ENCODE data around the gene TGFB1I1.

TGFB1I1 gene

DNA sequence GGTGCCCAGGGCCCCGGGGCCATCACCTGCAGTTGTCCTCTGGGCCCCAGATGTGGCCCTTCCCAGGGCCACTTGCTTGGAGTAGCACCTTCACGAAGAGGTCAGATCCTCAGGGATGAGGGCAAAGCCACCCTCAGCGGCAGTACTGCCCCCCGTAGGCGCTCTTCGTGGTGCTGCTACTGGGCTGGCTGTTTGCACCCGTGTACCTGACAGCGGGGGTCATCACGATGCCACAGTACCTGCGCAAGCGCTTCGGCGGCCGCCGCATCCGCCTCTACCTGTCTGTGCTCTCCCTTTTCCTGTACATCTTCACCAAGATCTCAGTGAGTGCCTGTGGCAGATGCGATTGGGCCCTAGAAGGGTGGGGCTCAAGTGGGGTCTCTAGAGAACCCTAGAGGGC lies 13.6 kb downstream of the TGFB1I1 start:
- Histone ChIP-seq H3K27me3 (ENCODE audit: control insufficient read depth in 1 of 2, insufficient read depth in 2 of 2, low read length in 2 of 2) (peaks cover 9 to 29% of the 10 kb centered on the region in 2 donors), H3K9me3 (ENCODE audit: low read length) (no peaks in the 10 kb centered on the region), H3K9ac (ENCODE audit: low read length) (no peak overlapping the region), H3K27ac (ENCODE audit: low read depth, low read length) (no peak overlapping the region), H3K36me3 (ENCODE audit: insufficient read depth, low read length) (peaks cover 6% of the 10 kb centered on the region), H3K4me1 (ENCODE audit: insufficient read depth, low read length) (peaks cover 22% of the 10 kb centered on the region), H3K4me3 (ENCODE audit: low read depth in 1 of 2, low read length in 2 of 2) (no peak overlapping the region)

- Histone ChIP-seq H3K4me1 (ENCODE audit: insufficient read depth, low read length) (peaks cover 17% of the 10 kb centered on the region), H3K27ac (ENCODE audit: low read depth, low read length) (no peak overlapping the region), H3K9me3 (ENCODE audit: low read length) (no peaks in the 10 kb centered on the region), H3K9ac (ENCODE audit: low read length) (no peak overlapping the region), H3K4me3 (ENCODE audit: low read depth in 1 of 2, low read length in 2 of 2) (no peak overlapping the region), H3K27me3 (ENCODE audit: control insufficient read depth in 1 of 2, insufficient read depth in 2 of 2, low read length in 2 of 2) (peaks cover 9 to 29% of the 10 kb centered on the region in 2 donors), H3K36me3 (ENCODE audit: insufficient read depth, low read length) (peaks cover 11% of the 10 kb centered on the region)
Observed at GRCh38 chr16:31486045-31486444, 14.1 kb downstream of the TGFB1I1 start.

DNA sequence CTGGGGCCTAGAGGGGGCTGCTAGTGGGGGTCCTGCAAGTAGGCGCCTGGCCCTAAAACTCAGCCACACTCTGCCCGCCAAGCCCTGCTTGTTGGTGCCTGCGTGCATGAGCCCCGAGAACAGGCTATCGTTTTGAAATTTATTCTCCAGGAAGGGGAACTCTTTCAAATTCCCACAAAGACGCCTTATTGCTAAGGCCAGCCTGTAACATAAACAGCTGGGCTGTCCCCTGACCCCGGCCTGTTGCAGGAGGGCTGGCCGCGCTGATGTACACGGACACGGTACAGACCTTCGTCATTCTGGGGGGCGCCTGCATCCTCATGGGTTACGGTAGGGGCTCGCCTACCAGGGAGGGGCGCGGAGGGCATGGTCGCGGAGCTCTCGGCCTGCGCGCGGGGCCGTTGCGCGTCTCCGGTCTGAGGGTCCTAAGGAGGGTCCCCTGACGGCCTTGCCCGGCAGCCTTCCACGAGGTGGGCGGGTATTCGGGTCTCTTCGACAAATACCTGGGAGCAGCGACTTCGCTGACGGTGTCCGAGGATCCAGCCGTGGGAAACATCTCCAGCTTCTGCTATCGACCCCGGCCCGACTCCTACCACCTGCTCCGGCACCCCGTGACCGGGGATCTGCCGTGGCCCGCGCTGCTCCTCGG lies 15.2 kb downstream of the TGFB1I1 start:
- Histone ChIP-seq H3K27ac (ENCODE audit: low read depth, low read length) (no peak overlapping the region), H3K4me1 (ENCODE audit: insufficient read depth, low read length) (peaks cover 14% of the 10 kb centered on the region), H3K9ac (ENCODE audit: low read length) (no peak overlapping the region)

GRCh38 chr16:31487720-31488467 lies 15.9 kb downstream of the TGFB1I1 start:
- Histone ChIP-seq H3K4me1 (ENCODE audit: insufficient read depth, low read length) (peaks cover 14% of the 10 kb centered on the region), H3K36me3 (ENCODE audit: insufficient read depth, low read length) (peaks cover 25% of the 10 kb centered on the region), H3K27me3 (ENCODE audit: control insufficient read depth in 1 of 2, insufficient read depth in 2 of 2, low read length in 2 of 2) (peaks cover 9 to 29% of the 10 kb centered on the region in 2 donors), H3K9me3 (ENCODE audit: low read length) (no peaks in the 10 kb centered on the region), H3K27ac (ENCODE audit: low read depth, low read length) (no peak overlapping the region), H3K9ac (ENCODE audit: low read length) (no peak overlapping the region), H3K4me3 (ENCODE audit: low read depth in 1 of 2, low read length in 2 of 2) (peak overlapping the region; percentile 33 to 58)

More for the DNA sequence above, 15.2 kb downstream of the TGFB1I1 start:
- Histone ChIP-seq H3K27me3 (ENCODE audit: control insufficient read depth in 1 of 2, insufficient read depth in 2 of 2, low read length in 2 of 2) (peaks cover 9 to 29% of the 10 kb centered on the region in 2 donors), H3K9me3 (ENCODE audit: low read length) (no peaks in the 10 kb centered on the region), H3K36me3 (ENCODE audit: insufficient read depth, low read length) (peaks cover 18% of the 10 kb centered on the region), H3K4me3 (ENCODE audit: low read depth in 1 of 2, low read length in 2 of 2) (peak overlapping the region; percentile 33 to 58)

- no peak overlapping the region for H3K9ac ChIP-seq (ENCODE audit: low read length)
- H3K4me3 ChIP-seq (ENCODE audit: low read depth in 1 of 2, low read length in 2 of 2), result peak overlapping the region; percentile 33 to 58
Observed at GRCh38 chr16:31488468-31489297, 16.7 kb downstream of the TGFB1I1 start.

DNA sequence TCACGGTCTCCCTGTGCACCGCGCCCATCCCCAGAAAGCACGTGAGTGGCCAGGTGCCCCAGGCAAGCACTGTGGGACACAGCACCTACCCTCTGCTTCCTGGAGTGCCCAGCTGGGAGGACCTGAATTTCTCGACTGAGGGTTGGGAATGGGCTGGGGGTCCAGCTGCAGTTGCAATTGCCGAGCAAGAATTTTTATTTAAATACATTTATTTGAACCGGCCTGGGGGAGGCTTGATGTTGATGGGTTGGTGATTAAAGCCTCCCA lies 17.3 kb downstream of the TGFB1I1 start:
- Histone ChIP-seq H3K4me1 (ENCODE audit: insufficient read depth, low read length) (peaks cover 14% of the 10 kb centered on the region), H3K4me3 (ENCODE audit: low read depth in 1 of 2, low read length in 2 of 2) (no peak overlapping the region), H3K27ac (ENCODE audit: low read depth, low read length) (no peak overlapping the region), H3K27me3 (ENCODE audit: control insufficient read depth in 1 of 2, insufficient read depth in 2 of 2, low read length in 2 of 2) (peaks cover 9 to 29% of the 10 kb centered on the region in 2 donors), H3K9me3 (ENCODE audit: low read length) (no peaks in the 10 kb centered on the region), H3K9ac (ENCODE audit: low read length) (no peak overlapping the region), H3K36me3 (ENCODE audit: insufficient read depth, low read length) (peaks cover 36% of the 10 kb centered on the region)

More at GRCh38 chr16:31488468-31489297, 16.7 kb downstream of the TGFB1I1 start:
- no peaks in the 10 kb centered on the region for H3K9me3 ChIP-seq (ENCODE audit: low read length)
- peaks cover 14% of the 10 kb centered on the region for H3K4me1 ChIP-seq (ENCODE audit: insufficient read depth, low read length)
- H3K27me3 ChIP-seq (ENCODE audit: control insufficient read depth in 1 of 2, insufficient read depth in 2 of 2, low read length in 2 of 2), result peaks cover 9 to 29% of the 10 kb centered on the region in 2 donors
- no peak overlapping the region for H3K27ac ChIP-seq (ENCODE audit: low read depth, low read length)
- H3K36me3 ChIP-seq (ENCODE audit: insufficient read depth, low read length), result peaks cover 33% of the 10 kb centered on the region

DNA sequence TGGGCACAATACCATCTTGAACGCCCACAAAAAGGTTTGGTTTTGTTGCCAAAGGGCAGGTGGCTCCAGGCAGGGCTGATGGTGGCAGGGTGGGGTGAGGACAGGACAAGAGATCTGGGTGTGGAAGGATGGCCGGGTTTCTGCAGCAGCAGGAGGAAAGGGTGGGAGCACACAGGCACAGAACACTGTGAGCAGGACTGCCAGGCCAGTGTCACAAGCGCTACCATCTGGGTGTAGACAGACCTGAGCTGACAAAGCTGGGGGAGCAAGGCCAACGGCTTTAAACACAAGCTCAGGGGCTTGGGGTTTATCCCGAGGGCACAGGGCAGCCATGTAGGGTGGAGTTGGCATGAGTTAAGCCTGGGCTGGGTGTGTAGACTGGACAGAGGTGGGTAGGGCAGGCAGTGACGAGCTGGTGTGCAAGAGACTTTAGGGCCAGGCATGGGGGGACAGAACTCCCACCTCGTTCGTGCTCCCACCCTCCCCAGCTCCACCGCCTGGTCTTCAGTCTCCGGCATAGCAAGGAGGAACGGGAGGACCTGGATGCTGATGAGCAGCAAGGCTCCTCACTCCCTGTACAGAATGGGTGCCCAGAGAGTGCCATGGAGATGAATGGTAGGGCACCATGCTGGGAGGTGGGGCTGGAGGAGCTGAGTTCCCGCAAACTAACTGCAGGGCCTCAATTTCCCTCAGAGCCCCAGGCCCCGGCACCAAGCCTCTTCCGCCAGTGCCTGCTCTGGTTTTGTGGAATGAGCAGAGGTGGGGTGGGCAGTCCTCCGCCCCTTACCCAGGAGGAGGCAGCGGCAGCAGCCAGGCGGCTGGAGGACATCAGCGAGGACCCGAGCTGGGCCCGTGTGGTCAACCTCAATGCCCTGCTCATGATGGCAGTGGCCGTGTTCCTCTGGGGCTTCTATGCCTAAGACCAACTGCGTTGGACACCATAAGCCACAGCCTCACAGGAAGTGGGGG lies 17.9 kb downstream of the TGFB1I1 start:
- Histone ChIP-seq H3K36me3 (ENCODE audit: insufficient read depth, low read length) (peaks cover 43% of the 10 kb centered on the region), H3K9ac (ENCODE audit: low read length) (no peak overlapping the region), H3K4me1 (ENCODE audit: insufficient read depth, low read length) (peaks cover 14% of the 10 kb centered on the region), H3K27ac (ENCODE audit: low read depth, low read length) (no peak overlapping the region), H3K4me3 (ENCODE audit: low read depth in 1 of 2, low read length in 2 of 2) (no peak overlapping the region), H3K9me3 (ENCODE audit: low read length) (no peaks in the 10 kb centered on the region), H3K27me3 (ENCODE audit: control insufficient read depth in 1 of 2, insufficient read depth in 2 of 2, low read length in 2 of 2) (peaks cover 6 to 29% of the 10 kb centered on the region in 2 donors)

GRCh38 chr16:31491778-31492418 lies 19.9 kb downstream of the TGFB1I1 start:
- H3K9ac ChIP-seq (ENCODE audit: low read length), result no peak overlapping the region
- no peak overlapping the region for H3K4me3 ChIP-seq (ENCODE audit: low read depth in 1 of 2, low read length in 2 of 2)
- peaks cover 0 to 18% of the 10 kb centered on the region in 2 donors for H3K27me3 ChIP-seq (ENCODE audit: control insufficient read depth in 1 of 2, insufficient read depth in 2 of 2, low read length in 2 of 2)
- H3K36me3 ChIP-seq (ENCODE audit: insufficient read depth, low read length), result peaks cover 63% of the 10 kb centered on the region
- no peak overlapping the region for H3K27ac ChIP-seq (ENCODE audit: low read depth, low read length)
- H3K4me1 ChIP-seq (ENCODE audit: insufficient read depth, low read length), result peaks cover 14% of the 10 kb centered on the region
- H3K9me3 ChIP-seq (ENCODE audit: low read length), result no peaks in the 10 kb centered on the region

- H3K27ac ChIP-seq (ENCODE audit: low read depth, low read length), result no peak overlapping the region
- peaks cover 79% of the 10 kb centered on the region for H3K36me3 ChIP-seq (ENCODE audit: insufficient read depth, low read length)
- peaks cover 0 to 2% of the 10 kb centered on the region in 2 donors for H3K27me3 ChIP-seq (ENCODE audit: control insufficient read depth in 1 of 2, insufficient read depth in 2 of 2, low read length in 2 of 2)
- no peak overlapping the region for H3K9ac ChIP-seq (ENCODE audit: low read length)
- H3K4me1 ChIP-seq (ENCODE audit: insufficient read depth, low read length), result no peaks in the 10 kb centered on the region
- H3K4me3 ChIP-seq (ENCODE audit: low read depth in 1 of 2, low read length in 2 of 2), result no peak overlapping the region
- H3K9me3 ChIP-seq (ENCODE audit: low read length), result no peaks in the 10 kb centered on the region
Observed at GRCh38 chr16:31493506-31494125, 21.7 kb downstream of the TGFB1I1 start.

- H3K4me3 ChIP-seq (ENCODE audit: low read depth in 1 of 2, low read length in 2 of 2), result no peak overlapping the region
- H3K9ac ChIP-seq (ENCODE audit: low read length), result no peak overlapping the region
- peaks cover 86% of the 10 kb centered on the region for H3K36me3 ChIP-seq (ENCODE audit: insufficient read depth, low read length)
- H3K4me1 ChIP-seq (ENCODE audit: insufficient read depth, low read length), result no peaks in the 10 kb centered on the region
- no peaks in the 10 kb centered on the region for H3K9me3 ChIP-seq (ENCODE audit: low read length)
- no peaks in the 10 kb centered on the region for H3K27me3 ChIP-seq (ENCODE audit: control insufficient read depth in 1 of 2, insufficient read depth in 2 of 2, low read length in 2 of 2)
- no peak overlapping the region for H3K27ac ChIP-seq (ENCODE audit: low read depth, low read length)
Observed at GRCh38 chr16:31496670-31497069, 24.7 kb downstream of the TGFB1I1 start.
